Left ventricle myocardium inferior (tissue), 1 donor: ENCODE data around the gene ELN. TPM values are rescaled to one million over a fixed set of nuclear protein-coding genes. Genes with fewer than 3 reads are reported as not detected.
"Not testable (repeated sequence)": the region's sequence is repeated elsewhere in the genome, so short reads cannot be mapped to it uniquely, and the experiment has no call there.

Experiments
- DNase-seq: peaks from one replicate; pipeline ENCODE4 v3.0.0-alpha.2; 2020
- H3K27ac ChIP-seq: fragments of 200-600 bp; replicated peaks from 2 replicates; pipeline ENCODE4 v1.8.0; 2021
- H3K27me3 ChIP-seq: fragments of 200-600 bp; 2 replicates; pipeline ENCODE4 v1.8.0; 2021; ENCODE audit warnings: low read depth
- H3K36me3 ChIP-seq: fragments of 200-600 bp; 2 replicates; pipeline ENCODE4 v1.8.0; 2021
- H3K4me1 ChIP-seq: fragments of 200-600 bp; 2 replicates; pipeline ENCODE4 v1.8.0; 2021
- H3K4me3 ChIP-seq: fragments of 200-600 bp; 2 replicates; pipeline ENCODE4 v1.8.0; 2021; ENCODE audit warnings: mild to moderate bottlenecking, moderate library complexity
- H3K9me3 ChIP-seq: fragments of 200-600 bp; replicated peaks from 2 replicates; pipeline ENCODE4 v1.8.0; 2021
- CTCF ChIP-seq: fragments of 200-600 bp; IDR thresholded peaks from 2 replicates; pipeline ENCODE4 v1.8.0; 2021; ENCODE audit warnings: antibody characterized with exemption, mild to moderate bottlenecking, borderline replicate concordance
- intact Hi-C: fragments of 100-400 bp; cut with micrococcal nuclease; formaldehyde crosslinking; loops from one replicate; pipeline ENCODE4 v1.11.0; 2022
- long read RNA-seq: library from polyadenylated mRNA; unstranded; transcript quantifications from one replicate; pipeline ENCODE4 v2.0.0, GENCODE V29; 2021
- total RNA-seq: library from RNA; stranded (reverse); fragmentation: NEBNext Ultra II Directional; extraction: Animal tissue kit (Norgen Biotek cat#: 25700); gene quantifications from one replicate; pipeline ENCODE4 v1.2.1, GENCODE V29; 2021
- donor health status: DM: no; HTN: yes; CAD: no; lungs with severe emphysema.

ELN gene
- total RNA-seq: 51.6 TPM
- long read RNA-seq, transcript ELN-201 (33 exons, 3,781 nt): major isoform, 9 of 64 reads
- long read RNA-seq, transcript ELN-221 (32 exons, 2,583 nt): minor isoform, 7 of 64 reads
- long read RNA-seq, partial matches to known transcripts: 18 of 64 reads
- long read RNA-seq, other reads (novel, unspliced or antisense): 26 of 64 reads

- Histone ChIP-seq H3K9me3 (no peaks in the 10 kb centered on the region), H3K4me1 (peaks cover 68% of the 10 kb centered on the region), H3K4me3 (peak within 1 kb of the TSS; percentile 74), H3K27ac (peak within 1 kb of the TSS; percentile 88), H3K36me3 (no peaks in the 10 kb centered on the region), H3K27me3 (peaks cover 58% of the 10 kb centered on the region)
- peak; percentile 89 for DNase-seq
- TF ChIP-seq CTCF: no peak
- intact Hi-C loops: loop anchor here (5.0 to 10.0 kb wide), 2 partner anchors 146 to 163 kb away; partner anchors contain the start of gene TMEM270
Measured at GRCh38 chr7:74027683-74028320, at the start of gene ELN. Gene ELN (plus strand): TSS chr7:74028173. CDS start chr7:74028188, 15 bp downstream.

- Histone ChIP-seq H3K9me3 (no peaks in the 10 kb centered on the region), H3K4me3 (no peak overlapping the region), H3K36me3 (no peaks in the 10 kb centered on the region), H3K27me3 (no peaks in the 10 kb centered on the region), H3K27ac (no peak overlapping the region), H3K4me1 (peaks cover 17% of the 10 kb centered on the region)
- peak; percentile 53 for TF ChIP-seq CTCF
- intact Hi-C loops: no loop called here
- DNase-seq: no peak
Measured at GRCh38 chr7:73978661-73979563, 49.1 kb upstream of the ELN start.

- H3K9me3 ChIP-seq, H3K4me3 ChIP-seq, DNase-seq: not testable (repeated sequence)
Measured at GRCh38 chr7:73979656-73980055, 48.3 kb upstream of the ELN start.

GRCh38 chr7:73980206-73980605, 47.8 kb upstream of the ELN start:
- Histone ChIP-seq H3K9me3 (no peaks in the 10 kb centered on the region), H3K27me3 (no peaks in the 10 kb centered on the region), H3K36me3 (no peaks in the 10 kb centered on the region), H3K4me3 (no peak overlapping the region), H3K4me1 (peaks cover 20% of the 10 kb centered on the region), H3K27ac (no peak overlapping the region)
- intact Hi-C loops: no loop called here
- no peak for DNase-seq
- TF ChIP-seq CTCF: no peak

More at GRCh38 chr7:73979656-73980055, 48.3 kb upstream of the ELN start:
- peaks cover 20% of the 10 kb centered on the region for H3K4me1 ChIP-seq
- H3K27ac ChIP-seq, H3K36me3 ChIP-seq, H3K27me3 ChIP-seq, intact Hi-C loops: not testable (repeated sequence)

GRCh38 chr7:73981933-73982332, 46.0 kb upstream of the ELN start:
- no peak for DNase-seq
- Histone ChIP-seq H3K4me1 (peaks cover 36% of the 10 kb centered on the region), H3K4me3 (no peak overlapping the region), H3K36me3 (no peaks in the 10 kb centered on the region), H3K9me3 (no peaks in the 10 kb centered on the region), H3K27ac (no peak overlapping the region), H3K27me3 (no peaks in the 10 kb centered on the region)
- TF ChIP-seq CTCF: no peak
- intact Hi-C loops: no loop called here
